Vagina (tissue), 2 donors: ENCODE data around the gene FAM50A.

ENCODE experiments used
- CTCF ChIP-seq, 3 experiments: fragments of 450-650 bp in 2 of 3; fragments of 200-600 bp in 1 of 3; sonication (generic) in 1 of 3; IDR thresholded peaks; one replicate each; pipeline ENCODE4 v1.5.1; 2017 to 2019; ENCODE audit warnings: antibody characterized with exemption in 3 of 3, mild to moderate bottlenecking in 2 of 3, moderate library complexity in 2 of 3
- POLR2A ChIP-seq, 2 donors: fragments of 450-650 bp; IDR thresholded peaks; one replicate each; pipeline ENCODE4 v1.6.1; 2017; ENCODE audit warnings: antibody characterized with exemption in 2 of 2, mild to moderate bottlenecking in 2 of 2, moderate library complexity in 2 of 2
- POLR2AphosphoS5 ChIP-seq, 2 donors: sonication (generic); formaldehyde crosslinking; IDR thresholded peaks; one replicate each; pipeline ENCODE4 v1.9.0; 2017; ENCODE audit warnings: antibody characterized with exemption in 2 of 2, mild to moderate bottlenecking in 2 of 2, low read depth in 1 of 2; ENCODE audit not compliant: insufficient read depth in 1 of 2

- TF ChIP-seq CTCF (IDR thresholded peaks at IDR 0.05): no peak
- TF ChIP-seq POLR2A (IDR thresholded peaks at IDR 0.05): no peak
- TF ChIP-seq POLR2AphosphoS5 (IDR thresholded peaks at IDR 0.05; ENCODE audit: insufficient read depth in 1 of 2, low read depth in 1 of 2): no peak
Observed at GRCh38 chrX:154468217-154468616, 24.3 kb downstream of the FAM50A start.
